Mammary epithelial cell (primary cell): ENCODE results near the gene CRIM1.

ENCODE experiments used
- CTCF ChIP-seq, 2 donors: IDR thresholded peaks in 1 of 2; conservative IDR thresholded peaks in 1 of 2; 2 replicates each; pipeline ENCODE4 v1.5.1; 2011 to 2012; ENCODE audit warnings: inconsistent platforms in 2 of 2, low read length in 2 of 2, mild to moderate bottlenecking in 2 of 2, control low read depth in 1 of 2, low read depth in 1 of 2; ENCODE audit not compliant: insufficient read depth in 1 of 2; ENCODE audit errors: extremely low read depth in 1 of 2
- EZH2 ChIP-seq: IDR thresholded peaks from 2 replicates; pipeline ENCODE4 v1.6.1; 2012; ENCODE audit warnings: low read length, inconsistent platforms, borderline replicate concordance

GRCh38 chr2:36530983-36531354, 175.4 kb downstream of the CRIM1 start:
- TF ChIP-seq CTCF (conservative IDR thresholded peaks at IDR 0.05 in 1 of 2, IDR thresholded peaks at IDR 0.05 in 1 of 2; ENCODE audit: extremely low read depth in 1 of 2, insufficient read depth in 1 of 2, low read depth in 1 of 2, low read length in 2 of 2) (no peak), EZH2 (no peak)
